GM13977 (cell line): ENCODE measurements around the gene WLS.

Source experiments
- DNase-seq: peaks from one replicate; pipeline ENCODE4 v3.0.0; 2012; ENCODE audit warnings: low spot score
- CTCF ChIP-seq: IDR thresholded peaks from 2 replicates; pipeline ENCODE4 v1.5.1; 2012; ENCODE audit warnings: mild to moderate bottlenecking, control low read depth; ENCODE audit not compliant: insufficient read depth; ENCODE audit errors: extremely low read depth, missing control alignments
- in situ Hi-C: fragments of 300-500 bp; cut with MboI; formaldehyde crosslinking; loops from one replicate; pipeline ENCODE4 v1.12.0; 2022; ENCODE audit warnings: low sequenced_read_pairs, low pct_unique_long_range_greater_than_20kb, mixed read lengths, inconsistent platforms; ENCODE audit not compliant: unreplicated experiment

The WLS gene

GRCh38 chr1:68149907-68150306 lies 82.4 kb downstream of the WLS start:
- TF ChIP-seq CTCF, result no peak
- DNase-seq, result no peak
- in situ Hi-C loops, result no loop called here

- DNase-seq, result no peak
- in situ Hi-C loops, result no loop called here
- no peak for TF ChIP-seq CTCF
Measured at GRCh38 chr1:68149110-68149798, 83.1 kb downstream of the WLS start.

- TF ChIP-seq CTCF, result no peak
- in situ Hi-C loops, result no loop called here
- DNase-seq, result no peak
Measured at GRCh38 chr1:68148631-68149030, 83.7 kb downstream of the WLS start.

- no peak for DNase-seq
- TF ChIP-seq CTCF, result no peak
- in situ Hi-C loops, result no loop called here
Measured at GRCh38 chr1:68147534-68148171, 84.7 kb downstream of the WLS start.

GRCh38 chr1:68145418-68146126 lies 86.8 kb downstream of the WLS start:
- no peak for TF ChIP-seq CTCF
- no peak for DNase-seq
- in situ Hi-C loops, result no loop called here

- no peak for DNase-seq
- in situ Hi-C loops, result no loop called here
- no peak for TF ChIP-seq CTCF
Measured at GRCh38 chr1:68144856-68145255, 87.5 kb downstream of the WLS start.
